ENCODE data around the gene FAM133A. TPM values are rescaled to one million over a fixed set of nuclear protein-coding genes. Genes with fewer than 3 reads are reported as not detected.

The FAM133A gene
- polyA plus RNA-seq: not detected

DNA sequence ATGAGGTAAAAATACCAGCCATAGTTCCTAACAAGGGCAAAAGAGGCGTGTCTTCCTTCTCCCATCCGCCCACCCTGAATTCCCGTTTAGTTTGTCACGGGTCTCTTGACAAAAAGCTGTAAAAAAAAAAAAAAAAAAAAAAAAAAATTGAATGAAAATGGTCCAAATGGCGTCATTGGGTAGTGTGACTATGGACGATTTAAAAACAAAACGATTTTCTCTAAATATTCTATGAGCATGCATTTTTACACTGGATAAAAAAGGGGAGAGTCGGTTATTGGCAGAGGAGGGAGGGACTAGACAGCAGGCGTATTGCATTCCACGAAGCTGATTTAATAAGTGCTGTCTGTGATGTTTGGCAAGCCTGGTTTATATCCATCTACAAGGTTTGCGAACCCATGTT lies at the start of gene FAM133A:
FAM133A (plus strand) TSS at position 338 of the 403 bp plus-strand sequence. CDS start 35,214 bp downstream, outside the sequence.
- 1 to 7% (median 2%) methylated on average over 11 of the region's 11 CpGs for WGBS, 3 donors

GRCh38 chrX:93637591-93637990 lies 36.4 kb upstream of the FAM133A start:
- 81 to 87% (median 87%) methylated on average over 2 of the region's 2 CpGs for WGBS, 3 donors

More for the DNA sequence above, at the start of gene FAM133A:
- no peak within 1 kb of the TSS for H3K27ac ChIP-seq (ENCODE audit: low read depth, low read length)

GRCh38 chrX:93649381-93649780 lies 24.6 kb upstream of the FAM133A start:
- 70 to 80% (median 76%) methylated on average over 1 of the region's 1 CpG for WGBS, 3 donors
- no peak overlapping the region for H3K27ac ChIP-seq (ENCODE audit: low read depth, low read length)

More at GRCh38 chrX:93637591-93637990, 36.4 kb upstream of the FAM133A start:
- no peak overlapping the region for H3K27ac ChIP-seq (ENCODE audit: low read depth, low read length)

GRCh38 chrX:93660575-93660974 lies 13.4 kb upstream of the FAM133A start:
- 90 to 93% (median 90%) methylated on average over 6 to 7 of the region's 7 CpGs for whole genome bisulfite sequencing, 3 donors
- H3K27ac ChIP-seq (ENCODE audit: low read depth, low read length): no peak overlapping the region

- 0 to 3% (median 1%) methylated on average over 25 to 51 of the region's 51 CpGs for WGBS, 3 donors
- no peak within 1 kb of the TSS for H3K27ac ChIP-seq (ENCODE audit: low read depth, low read length)
Observed at GRCh38 chrX:93673056-93673868, 744 bp upstream of the FAM133A start, which contains the start of gene NAP1L3. Gene NAP1L3, minus strand, starts transcription at chrX:93673578. Its CDS starts 274 bp downstream, at chrX:93673304.

DNA sequence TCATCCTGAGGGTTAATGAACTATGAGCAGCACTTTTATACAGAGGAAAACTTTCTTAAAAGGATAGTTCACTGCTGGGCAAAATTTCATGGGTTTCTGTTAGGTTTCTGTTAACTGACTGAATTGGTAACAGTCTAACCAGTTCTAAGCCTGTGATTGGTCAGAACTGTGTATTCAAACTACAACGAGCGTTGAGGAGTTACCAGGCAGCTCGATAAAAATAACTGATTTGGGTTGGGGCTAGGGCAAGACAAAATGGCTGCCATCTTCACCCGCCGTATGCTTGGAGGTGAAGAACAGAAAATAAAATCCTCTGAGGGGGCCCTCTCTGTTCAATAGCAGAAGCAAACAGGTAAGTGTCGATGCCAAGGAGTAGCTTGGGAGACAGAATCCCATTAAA lies 22.0 kb downstream of the FAM133A start:
- 77 to 95% (median 95%) methylated on average over 6 of the region's 6 CpGs for WGBS, 3 donors
- H3K27ac ChIP-seq (ENCODE audit: low read depth, low read length): no peak overlapping the region

GRCh38 chrX:93703701-93704100 lies 29.7 kb downstream of the FAM133A start:
- 61 to 77% (median 76%) methylated on average over 2 of the region's 2 CpGs for WGBS, 3 donors

GRCh38 chrX:93711076-93711475 lies 37.1 kb downstream of the FAM133A start:
- 76 to 90% (median 85%) methylated on average over 4 of the region's 4 CpGs for WGBS, 3 donors
- no peak overlapping the region for H3K27ac ChIP-seq (ENCODE audit: low read depth, low read length)

More at GRCh38 chrX:93703701-93704100, 29.7 kb downstream of the FAM133A start:
- H3K27ac ChIP-seq (ENCODE audit: low read depth, low read length): no peak overlapping the region

DNA sequence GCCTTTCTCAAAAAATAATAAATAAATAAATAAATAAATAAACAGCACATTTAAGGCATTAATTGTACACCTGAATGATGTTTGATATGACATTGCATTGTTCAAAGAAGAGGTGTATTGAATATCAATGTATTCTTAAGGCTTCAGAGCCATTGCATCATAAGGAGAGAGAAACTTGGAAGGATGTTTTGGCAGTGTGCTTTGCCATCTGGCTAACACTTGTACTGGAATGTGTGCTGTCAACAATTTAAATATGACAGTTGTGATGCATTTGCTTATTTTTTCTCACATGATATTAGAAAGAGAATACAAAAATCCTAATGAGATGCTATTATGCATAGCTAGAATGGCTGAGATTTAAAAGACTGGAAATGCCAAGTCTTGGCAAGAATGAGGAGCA lies 67.8 kb downstream of the FAM133A start:
- no peak overlapping the region for H3K27ac ChIP-seq (ENCODE audit: low read depth, low read length)

GRCh38 chrX:93760163-93760562 lies 86.2 kb downstream of the FAM133A start:
- 78 to 83% (median 80%) methylated on average over 5 of the region's 5 CpGs for WGBS, 3 donors
- H3K27ac ChIP-seq (ENCODE audit: low read depth, low read length): no peak overlapping the region

Other genes with a start within 250 kb of the FAM133A start
- gene NAP1L3, start 628 bp upstream of the FAM133A start, polyA plus RNA-seq: under 1 TPM; 0.34 to 0.68 (median 0.43) TPM